ENCODE data around the gene MRPL49. TPM values are rescaled to one million over a fixed set of nuclear protein-coding genes. Genes with fewer than 3 reads are reported as not detected.
A peak's percentile ranks its signal among the peaks of the same experiment; 100 is the strongest.

MRPL49 gene
- total and polyA plus RNA-seq, 9 of the 15 experiments (the other 6 are each of a cell fraction or from before 2014, with no cell fraction given), result 74.3 to 132 (median 91.2) TPM

GRCh38 chr11:65083834-65084597 lies 38.1 kb upstream of the MRPL49 start, which contains the start of the genes CDCA5 and ZFPL1 (continued):
- TF ChIP-seq PRDM10 (IDR thresholded peaks at IDR 0.05; ENCODE audit: partially characterized antibody) (peak; percentile 30), GABPB1 (CRISPR knock-in tag; IDR thresholded peaks at IDR 0.05) (peak; percentile 99), NEUROD1 (IDR thresholded peaks at IDR 0.05; ENCODE audit: borderline replicate concordance, low read depth, low read length, partially characterized antibody) (peak; percentile 52), CHD4 (IDR thresholded peaks at IDR 0.05; ENCODE audit: insufficient read depth, insufficient replicate concordance, low read depth, low read length, poor library complexity, severe bottlenecking) (no peak), SNAPC5 (CRISPR knock-in tag; IDR thresholded peaks at IDR 0.05) (no peak), HBP1 (CRISPR knock-in tag; IDR thresholded peaks at IDR 0.05) (0 out of 2 replicates have a peak, but pooled peaks have one; percentile 19), EP300 (IDR thresholded peaks at IDR 0.05; ENCODE audit: low read length) (peak; percentile 55), ETS1 (conservative IDR thresholded peaks at IDR 0.05; ENCODE audit: control insufficient read depth, low read depth, low read length) (peak; percentile 89), ZNF77 (CRISPR knock-in tag; IDR thresholded peaks at IDR 0.05) (no peak), ZBTB49 (CRISPR knock-in tag; IDR thresholded peaks at IDR 0.05; ENCODE audit: borderline replicate concordance) (no peak), ID3 (CRISPR knock-in tag; IDR thresholded peaks at IDR 0.05) (no peak), ID3 (tag; IDR thresholded peaks at IDR 0.05) (peak; percentile 61; the same call in 1 of the 2 replicates), RCOR1 (IDR thresholded peaks at IDR 0.05; ENCODE audit: borderline replicate concordance in 1 of 2, low read depth in 2 of 2, low read length in 2 of 2) (peak in 1 of 2 experiments; percentile 28; a peak in 1 of 4 replicates), CTBP1 (IDR thresholded peaks at IDR 0.05; ENCODE audit: borderline replicate concordance) (peak; percentile 65; the same call in 1 of the 2 replicates), E2F3 (CRISPR knock-in tag; IDR thresholded peaks at IDR 0.05) (peak; percentile 94), SRSF1 (IDR thresholded peaks at IDR 0.05; ENCODE audit: low read depth, low read length) (no peak)
